SK-N-SH treated with all-trans-retinoic acid at 6 μM for 48 hours (cell line): Measurements from ENCODE around the gene CD302.

ENCODE experiments used
- ARNTL ChIP-seq: fragments of 450-650 bp; formaldehyde crosslinking; IDR thresholded peaks from 2 replicates; pipeline ENCODE4 v1.5.0; 2020; ENCODE audit warnings: low read depth, mild to moderate bottlenecking, moderate library complexity, borderline replicate concordance
- ZNF70 ChIP-seq: fragments of 450-650 bp; formaldehyde crosslinking; IDR thresholded peaks from 2 replicates; pipeline ENCODE4 v1.5.0; 2020; ENCODE audit warnings: mild to moderate bottlenecking, moderate library complexity

DNA sequence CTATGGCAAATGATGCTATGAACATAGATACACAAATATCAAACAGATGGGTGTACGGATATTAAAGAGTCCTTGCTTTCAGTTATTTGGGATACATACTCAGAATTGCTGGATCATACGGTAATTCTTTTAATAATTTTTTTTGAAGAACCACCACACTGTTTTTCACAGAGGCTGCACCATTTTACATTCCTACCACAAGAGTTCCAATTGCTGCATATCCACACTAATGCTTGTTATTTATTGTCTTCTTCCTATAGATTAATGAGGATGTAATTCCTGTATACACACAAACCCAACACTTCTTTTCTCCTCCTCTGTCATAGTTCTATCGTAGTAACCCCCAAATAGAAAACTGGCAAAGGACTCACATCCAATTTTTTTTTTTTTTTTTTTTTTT lies 21.7 kb downstream of the CD302 start:
- TF ChIP-seq ARNTL (no peak), ZNF70 (no peak)
